MM.1S (cell line): Measurements from ENCODE around the gene LRCH4.
A peak's percentile ranks its signal among the peaks of the same experiment; 100 is the strongest.

Experiments used
- DNase-seq: peaks from one replicate; pipeline ENCODE4 v3.0.0-alpha.2; 2015
- H2AFZ ChIP-seq: fragments of 300-600 bp; sonication (generic); 2 replicates; pipeline ENCODE4 v1.6.0; 2016; ENCODE audit warnings: antibody characterized with exemption, low read length
- H3F3A ChIP-seq: fragments of 300-600 bp; sonication (generic); 2 replicates; pipeline ENCODE4 v1.6.1; 2016; ENCODE audit warnings: mild to moderate bottlenecking, antibody characterized with exemption, low read length, moderate library complexity, mixed read lengths; ENCODE audit not compliant: insufficient read depth
- H3K27ac ChIP-seq: fragments of 300-600 bp; sonication (generic); 2 replicates; pipeline ENCODE4 v1.5.1; 2016; ENCODE audit warnings: mild to moderate bottlenecking, low read length
- H3K27me3 ChIP-seq: fragments of 300-600 bp; sonication (generic); replicated peaks from 2 replicates; pipeline ENCODE4 v1.6.0; 2016; ENCODE audit warnings: low read length; ENCODE audit not compliant: insufficient read depth
- H3K36me3 ChIP-seq: fragments of 300-600 bp; sonication (generic); replicated peaks from 2 replicates; pipeline ENCODE4 v1.6.1; 2016; ENCODE audit warnings: mild to moderate bottlenecking, low read length, mixed read lengths; ENCODE audit not compliant: insufficient read depth
- H3K4me1 ChIP-seq: fragments of 300-600 bp; sonication (generic); 2 replicates; pipeline ENCODE4 v1.6.1; 2016; ENCODE audit warnings: low read length, mixed read lengths
- H3K4me2 ChIP-seq: fragments of 300-600 bp; sonication (generic); 2 replicates; pipeline ENCODE4 v1.6.0; 2016; ENCODE audit warnings: low read depth, low read length
- H3K4me3 ChIP-seq: fragments of 300-600 bp; sonication (generic); 2 replicates; pipeline ENCODE4 v1.5.1; 2016; ENCODE audit warnings: low read length, mixed read lengths
- H3K79me2 ChIP-seq: fragments of 300-600 bp; sonication (generic); 2 replicates; pipeline ENCODE4 v1.6.1; 2016; ENCODE audit warnings: mixed run types, low read length, mixed read lengths
- H3K9ac ChIP-seq: fragments of 300-600 bp; sonication (generic); 2 replicates; pipeline ENCODE4 v1.6.1; 2016; ENCODE audit warnings: low read length, mixed read lengths
- H3K9me2 ChIP-seq: fragments of 300-600 bp; sonication (generic); replicated peaks from 2 replicates; pipeline ENCODE4 v1.6.1; 2016; ENCODE audit warnings: mild to moderate bottlenecking, low read length, mixed read lengths; ENCODE audit not compliant: insufficient read depth
- H3K9me3 ChIP-seq: fragments of 300-600 bp; sonication (generic); replicated peaks from 2 replicates; pipeline ENCODE4 v1.6.1; 2016; ENCODE audit warnings: mild to moderate bottlenecking, low read length, mixed read lengths; ENCODE audit not compliant: insufficient read depth
- H4K20me1 ChIP-seq: fragments of 300-600 bp; sonication (generic); 2 replicates; pipeline ENCODE4 v1.6.1; 2016; ENCODE audit warnings: mild to moderate bottlenecking, low read length, moderate library complexity, mixed read lengths; ENCODE audit not compliant: insufficient read depth
- EZH2 ChIP-seq: fragments of 300-600 bp; sonication (generic); optimal IDR thresholded peaks from 2 replicates; pipeline ENCODE3; 2017; ENCODE audit warnings: low read depth, mild to moderate bottlenecking, antibody characterized with exemption, low read length, mixed read lengths
- EZH2phosphoT487 ChIP-seq: fragments of 300-600 bp; sonication (generic); IDR thresholded peaks from 2 replicates; pipeline ENCODE4 v1.6.1; 2018; ENCODE audit warnings: antibody characterized with exemption, low read length
- TF ChIP-seq, protein P1 (sequence below): fragments of 300-600 bp; sonication (generic); IDR thresholded peaks from 2 replicates; pipeline ENCODE4 v1.5.1; 2016; ENCODE audit warnings: antibody characterized with exemption, low read length, mixed read lengths

The LRCH4 gene

DNA sequence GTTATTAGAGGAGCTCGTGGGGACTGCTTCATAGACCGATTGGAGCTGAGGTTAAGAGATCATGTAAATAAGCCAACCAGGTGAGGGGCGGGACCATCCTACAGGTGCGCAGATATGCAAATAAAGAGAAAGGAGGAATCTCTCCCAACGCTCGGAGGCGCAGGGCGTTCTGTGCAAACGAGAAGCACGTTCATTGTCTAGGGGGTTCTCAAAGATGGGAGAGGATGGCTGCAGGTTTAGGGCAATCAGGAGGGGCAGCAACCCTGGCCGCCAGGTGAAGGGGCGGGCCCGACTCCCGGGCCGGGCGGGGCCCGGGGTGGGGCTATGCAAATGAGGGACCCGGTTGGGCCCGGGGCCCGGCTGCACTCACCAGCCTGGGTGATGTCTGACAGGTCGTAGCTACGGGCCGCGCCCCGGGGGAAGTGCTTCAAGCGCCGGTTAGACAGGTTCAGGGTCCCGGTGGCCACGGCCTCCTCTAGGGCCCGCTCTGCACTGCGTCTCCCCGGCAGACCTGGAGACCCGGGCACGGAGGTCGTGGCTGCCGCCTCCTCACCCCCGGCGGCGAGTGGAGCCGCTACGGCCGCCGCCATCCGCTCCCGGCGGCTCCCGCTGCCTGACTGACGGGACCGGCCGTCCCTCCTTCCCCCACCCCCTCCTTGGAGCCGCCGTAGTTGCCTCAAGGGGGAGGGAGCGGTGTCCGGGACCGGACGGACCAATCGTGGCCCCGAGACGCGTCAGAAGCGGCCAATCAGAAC is at the start of gene LRCH4:
Gene LRCH4, minus strand, starts transcription at position 619 of the 755 bp plus-strand sequence. Its CDS starts 29 bp downstream, at position 590.
- Histone ChIP-seq H3K9me2 (no peaks in the 10 kb centered on the region), H3K4me2 (peak within 1 kb of the TSS; percentile 96), H3K9ac (peak within 1 kb of the TSS; percentile 99), H3K36me3 (no peaks in the 10 kb centered on the region), H3K9me3 (no peaks in the 10 kb centered on the region), H4K20me1 (no peaks in the 10 kb centered on the region), H3K27ac (peak within 1 kb of the TSS; percentile 94), H3K27me3 (peaks cover 30% of the 10 kb centered on the region), H3K4me1 (peaks cover 11% of the 10 kb centered on the region; the same call in 1 of the 2 replicates), H3K4me3 (peak within 1 kb of the TSS; percentile 95), H2AFZ (peak within 1 kb of the TSS; percentile 73), H3K79me2 (peaks cover 38% of the 10 kb centered on the region), H3F3A (peaks cover 20% of the 10 kb centered on the region; the same call in 1 of the 2 replicates)
- TF ChIP-seq EZH2 = no peak
- TF ChIP-seq, protein P1, sequence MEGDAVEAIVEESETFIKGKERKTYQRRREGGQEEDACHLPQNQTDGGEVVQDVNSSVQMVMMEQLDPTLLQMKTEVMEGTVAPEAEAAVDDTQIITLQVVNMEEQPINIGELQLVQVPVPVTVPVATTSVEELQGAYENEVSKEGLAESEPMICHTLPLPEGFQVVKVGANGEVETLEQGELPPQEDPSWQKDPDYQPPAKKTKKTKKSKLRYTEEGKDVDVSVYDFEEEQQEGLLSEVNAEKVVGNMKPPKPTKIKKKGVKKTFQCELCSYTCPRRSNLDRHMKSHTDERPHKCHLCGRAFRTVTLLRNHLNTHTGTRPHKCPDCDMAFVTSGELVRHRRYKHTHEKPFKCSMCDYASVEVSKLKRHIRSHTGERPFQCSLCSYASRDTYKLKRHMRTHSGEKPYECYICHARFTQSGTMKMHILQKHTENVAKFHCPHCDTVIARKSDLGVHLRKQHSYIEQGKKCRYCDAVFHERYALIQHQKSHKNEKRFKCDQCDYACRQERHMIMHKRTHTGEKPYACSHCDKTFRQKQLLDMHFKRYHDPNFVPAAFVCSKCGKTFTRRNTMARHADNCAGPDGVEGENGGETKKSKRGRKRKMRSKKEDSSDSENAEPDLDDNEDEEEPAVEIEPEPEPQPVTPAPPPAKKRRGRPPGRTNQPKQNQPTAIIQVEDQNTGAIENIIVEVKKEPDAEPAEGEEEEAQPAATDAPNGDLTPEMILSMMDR = no peak
- no peak for TF ChIP-seq EZH2phosphoT487
- DNase-seq = peak; percentile 66

DNA sequence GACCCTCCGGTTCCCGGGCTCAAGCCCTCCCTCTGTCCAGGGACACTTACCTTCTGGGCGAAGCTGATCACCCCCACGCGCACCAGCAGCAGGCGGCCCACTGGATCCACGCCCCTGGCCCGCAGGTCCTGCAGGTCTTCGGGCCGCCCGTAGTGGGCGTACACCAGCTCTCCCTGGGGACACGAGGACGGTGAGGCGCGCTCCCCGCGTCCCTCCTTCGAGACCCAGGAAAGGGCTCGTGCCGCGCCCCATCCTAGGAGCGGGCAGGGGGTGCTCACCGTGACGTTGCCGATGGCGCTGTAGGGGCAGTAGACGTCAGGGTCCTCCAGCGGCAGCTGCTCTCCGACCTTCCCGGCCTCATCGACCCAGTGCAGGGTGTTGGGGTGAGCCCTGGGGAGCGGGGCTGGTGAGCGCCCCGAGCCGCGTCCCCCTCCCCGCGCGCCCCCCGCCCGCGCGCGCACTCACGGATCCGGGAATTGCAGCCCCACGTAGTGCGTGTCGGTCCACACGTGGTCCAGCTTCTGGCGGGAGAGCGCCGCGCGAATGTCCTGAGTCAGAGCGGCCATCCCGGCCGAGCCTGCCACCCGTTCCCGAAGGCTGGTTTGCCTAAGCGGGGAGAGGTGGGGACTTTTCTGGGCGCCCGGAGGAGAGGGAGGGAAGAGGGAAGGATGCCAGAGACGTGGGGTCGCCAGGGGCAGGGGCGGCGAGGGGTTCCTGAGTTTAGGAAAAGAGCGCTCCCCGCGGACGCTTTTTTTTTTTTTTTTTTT is 47.2 kb upstream of the LRCH4 start:
- Histone ChIP-seq H4K20me1 (no peaks in the 10 kb centered on the region), H3F3A (no peaks in the 10 kb centered on the region), H3K27ac (no peak overlapping the region), H3K36me3 (no peaks in the 10 kb centered on the region), H3K4me3 (peak overlapping the region; percentile 44), H2AFZ (peak overlapping the region; percentile 51; the same call in 1 of the 2 replicates), H3K9me2 (no peaks in the 10 kb centered on the region), H3K27me3 (peaks cover 76% of the 10 kb centered on the region), H3K79me2 (no peaks in the 10 kb centered on the region), H3K4me1 (no peaks in the 10 kb centered on the region), H3K4me2 (peak overlapping the region; percentile 73), H3K9ac (no peak overlapping the region), H3K9me3 (no peaks in the 10 kb centered on the region)
- no peak for DNase-seq
- TF ChIP-seq EZH2 = peak; percentile 45
- TF ChIP-seq EZH2phosphoT487 = peak; percentile 52; the same call in 1 of the 2 replicates
- TF ChIP-seq, protein P1 = peak; percentile 30

DNA sequence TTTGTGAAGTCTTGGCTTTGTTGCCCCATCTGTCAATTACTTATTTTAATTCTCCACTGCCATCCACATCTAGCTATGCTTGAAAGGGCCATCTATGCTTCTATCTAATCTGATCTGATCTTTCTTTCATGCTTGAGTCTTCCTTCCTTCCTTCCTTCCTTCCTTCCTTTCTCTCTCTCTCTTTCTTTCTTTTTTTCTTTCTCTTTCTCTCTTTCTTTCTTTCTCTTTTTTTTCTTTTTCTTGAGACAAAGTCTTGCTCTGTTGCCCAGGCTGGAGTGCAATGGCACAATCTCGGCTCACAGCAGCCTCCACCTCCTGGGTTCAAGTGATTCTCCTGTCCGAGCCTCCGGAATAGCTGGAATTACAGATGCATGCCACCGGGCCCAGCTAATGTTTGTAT is 44.1 kb upstream of the LRCH4 start:
- Histone ChIP-seq H3K79me2 (no peaks in the 10 kb centered on the region), H3K4me1 (no peaks in the 10 kb centered on the region), H2AFZ (no peak overlapping the region), H3K36me3 (no peaks in the 10 kb centered on the region), H3K4me2 (no peak overlapping the region), H3K9me3 (no peaks in the 10 kb centered on the region), H3K27ac (no peak overlapping the region), H4K20me1 (no peaks in the 10 kb centered on the region), H3K27me3 (peaks cover 82% of the 10 kb centered on the region), H3K9ac (no peak overlapping the region), H3K4me3 (no peak overlapping the region), H3F3A (no peaks in the 10 kb centered on the region), H3K9me2 (no peaks in the 10 kb centered on the region)
- DNase-seq = no peak
- TF ChIP-seq EZH2phosphoT487 = no peak
- TF ChIP-seq, protein P1 = no peak
- no peak for TF ChIP-seq EZH2
